ENCODE data around the gene CLASP2. TPM values are rescaled to one million over a fixed set of nuclear protein-coding genes. Genes with fewer than 3 reads are reported as not detected.
A peak's percentile ranks its signal among the peaks of the same experiment; 100 is the strongest.
"Not testable (repeated sequence)": the region's sequence is repeated elsewhere in the genome, so short reads cannot be mapped to it uniquely, and the experiment has no call there.

The CLASP2 gene
- polyA plus RNA-seq, 1 donor (not counting 4 experiments of a cell fraction or from before 2014, with no cell fraction given) = 49.5 TPM

DNA sequence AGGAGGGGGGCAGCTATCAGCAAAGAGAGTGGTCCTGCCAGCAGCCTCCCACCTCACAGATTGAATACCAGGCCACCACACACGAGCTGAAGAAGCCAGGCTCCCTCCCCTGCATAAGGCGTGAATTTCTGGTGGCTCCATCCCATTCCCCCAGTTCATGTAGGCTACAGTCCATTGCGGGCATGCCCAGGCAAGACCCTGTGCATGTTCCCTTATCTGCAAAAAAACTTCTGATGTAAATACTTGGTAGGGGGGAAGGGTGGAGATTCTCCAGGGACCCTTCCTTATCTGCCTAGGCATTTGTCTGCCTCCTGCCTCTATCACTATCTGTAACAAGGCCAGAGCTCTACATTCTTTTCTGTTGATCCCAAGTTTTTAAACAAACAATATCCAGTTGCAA, 250.3 kb downstream of the CLASP2 start:
- Histone ChIP-seq H3K4me1 (ENCODE audit: control insufficient read depth, extremely low read depth, insufficient read depth, low read length) (peaks cover 6% of the 10 kb centered on the region), H3K27me3 (ENCODE audit: control insufficient read depth, extremely low read depth, insufficient read depth, low read length) (no peaks in the 10 kb centered on the region), H3K9ac (ENCODE audit: control insufficient read depth, extremely low read depth, insufficient read depth, low read length) (no peak overlapping the region), H3K9me1 (ENCODE audit: control insufficient read depth, extremely low read depth, insufficient read depth, low read length) (no peaks in the 10 kb centered on the region), H3K79me2 (ENCODE audit: control insufficient read depth, insufficient read depth, low read length) (no peaks in the 10 kb centered on the region), H3K4me3 (ENCODE audit: control insufficient read depth in 2 of 3, extremely low read depth in 1 of 3, insufficient read depth in 2 of 3, low read depth in 1 of 3, low read length in 3 of 3) (no peak overlapping the region), H4K20me1 (ENCODE audit: control insufficient read depth, extremely low read depth, insufficient read depth, low read length) (no peaks in the 10 kb centered on the region), H3K36me3 (ENCODE audit: control insufficient read depth in 2 of 2, extremely low read depth in 1 of 2, insufficient read depth in 2 of 2, low read length in 2 of 2) (no peaks in the 10 kb centered on the region), H2AFZ (ENCODE audit: control insufficient read depth, low read length) (peak overlapping the region; percentile 69), H3K4me2 (ENCODE audit: control insufficient read depth, extremely low read depth, insufficient read depth, low read depth, low read length) (no peak overlapping the region), H3K27ac (ENCODE audit: control insufficient read depth, insufficient read depth, low read length) (peak overlapping the region; percentile 49), H3K9me3 (ENCODE audit: control insufficient read depth, low read depth, low read length) (peaks cover 6% of the 10 kb centered on the region)
- TF ChIP-seq, protein P1, sequence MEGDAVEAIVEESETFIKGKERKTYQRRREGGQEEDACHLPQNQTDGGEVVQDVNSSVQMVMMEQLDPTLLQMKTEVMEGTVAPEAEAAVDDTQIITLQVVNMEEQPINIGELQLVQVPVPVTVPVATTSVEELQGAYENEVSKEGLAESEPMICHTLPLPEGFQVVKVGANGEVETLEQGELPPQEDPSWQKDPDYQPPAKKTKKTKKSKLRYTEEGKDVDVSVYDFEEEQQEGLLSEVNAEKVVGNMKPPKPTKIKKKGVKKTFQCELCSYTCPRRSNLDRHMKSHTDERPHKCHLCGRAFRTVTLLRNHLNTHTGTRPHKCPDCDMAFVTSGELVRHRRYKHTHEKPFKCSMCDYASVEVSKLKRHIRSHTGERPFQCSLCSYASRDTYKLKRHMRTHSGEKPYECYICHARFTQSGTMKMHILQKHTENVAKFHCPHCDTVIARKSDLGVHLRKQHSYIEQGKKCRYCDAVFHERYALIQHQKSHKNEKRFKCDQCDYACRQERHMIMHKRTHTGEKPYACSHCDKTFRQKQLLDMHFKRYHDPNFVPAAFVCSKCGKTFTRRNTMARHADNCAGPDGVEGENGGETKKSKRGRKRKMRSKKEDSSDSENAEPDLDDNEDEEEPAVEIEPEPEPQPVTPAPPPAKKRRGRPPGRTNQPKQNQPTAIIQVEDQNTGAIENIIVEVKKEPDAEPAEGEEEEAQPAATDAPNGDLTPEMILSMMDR (optimal IDR thresholded peaks at IDR 0.05 in 1 of 3, IDR thresholded peaks at IDR 0.05 in 1 of 3, conservative IDR thresholded peaks at IDR 0.05 in 1 of 3; ENCODE audit: extremely low read depth in 1 of 3, insufficient read depth in 2 of 3, low read length in 3 of 3) = no peak
- TF ChIP-seq EZH2 (IDR thresholded peaks at IDR 0.05; ENCODE audit: low read length) = no peak
- dilution Hi-C loops (cut with MboI; ENCODE audit: extremely low pct_ligation_motif_present, low sequenced_read_pairs) = no loop called here
- FAIRE-seq (no peak), DNase-seq (ENCODE audit: low read depth, low spot score) (no peak)

DNA sequence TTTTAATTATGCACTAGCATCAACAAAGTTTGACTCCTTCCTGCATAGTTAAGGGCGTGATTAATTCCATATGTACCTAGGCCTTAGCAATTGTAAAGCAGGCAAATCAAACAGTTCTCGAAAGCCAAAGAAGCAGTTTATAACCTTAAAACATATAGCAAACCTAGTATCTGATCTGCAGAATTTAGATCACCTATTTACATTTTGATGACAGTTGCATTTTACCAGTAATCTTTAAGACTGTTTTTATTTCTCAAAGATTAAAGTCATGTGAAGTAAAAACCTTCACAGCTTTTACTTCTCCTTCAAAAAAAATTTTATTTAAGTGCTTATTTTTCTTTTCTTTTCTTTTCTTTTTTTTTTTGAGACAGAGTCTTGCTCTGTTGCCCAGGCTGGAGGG, 257.0 kb downstream of the CLASP2 start:
- H3K27ac ChIP-seq (ENCODE audit: control insufficient read depth, insufficient read depth, low read length) = no peak overlapping the region
- H3K4me2 ChIP-seq (ENCODE audit: control insufficient read depth, extremely low read depth, insufficient read depth, low read depth, low read length) = no peak overlapping the region
- no peaks in the 10 kb centered on the region for H3K9me1 ChIP-seq (ENCODE audit: control insufficient read depth, extremely low read depth, insufficient read depth, low read length)
- TF ChIP-seq, protein P1 (optimal IDR thresholded peaks at IDR 0.05 in 1 of 3, IDR thresholded peaks at IDR 0.05 in 1 of 3, conservative IDR thresholded peaks at IDR 0.05 in 1 of 3; ENCODE audit: extremely low read depth in 1 of 3, insufficient read depth in 2 of 3, low read length in 3 of 3) = no peak
- no peak for TF ChIP-seq EZH2 (IDR thresholded peaks at IDR 0.05; ENCODE audit: low read length)
- FAIRE-seq (no peak), DNase-seq (ENCODE audit: low read depth, low spot score) (no peak)
- no peak overlapping the region for H3K4me3 ChIP-seq (ENCODE audit: control insufficient read depth in 2 of 3, extremely low read depth in 1 of 3, insufficient read depth in 2 of 3, low read depth in 1 of 3, low read length in 3 of 3)
- H4K20me1 ChIP-seq (ENCODE audit: control insufficient read depth, extremely low read depth, insufficient read depth, low read length) = no peaks in the 10 kb centered on the region
- no peaks in the 10 kb centered on the region for H3K9me3 ChIP-seq (ENCODE audit: control insufficient read depth, low read depth, low read length)
- H3K9ac ChIP-seq (ENCODE audit: control insufficient read depth, extremely low read depth, insufficient read depth, low read length) = no peak overlapping the region
- H3K4me1 ChIP-seq (ENCODE audit: control insufficient read depth, extremely low read depth, insufficient read depth, low read length) = no peaks in the 10 kb centered on the region
- dilution Hi-C loops (cut with MboI; ENCODE audit: extremely low pct_ligation_motif_present, low sequenced_read_pairs) = no loop called here
- H3K79me2 ChIP-seq (ENCODE audit: control insufficient read depth, insufficient read depth, low read length) = no peaks in the 10 kb centered on the region
- no peak overlapping the region for H2AFZ ChIP-seq (ENCODE audit: control insufficient read depth, low read length)
- H3K27me3 ChIP-seq (ENCODE audit: control insufficient read depth, extremely low read depth, insufficient read depth, low read length) = no peaks in the 10 kb centered on the region
- H3K36me3 ChIP-seq (ENCODE audit: control insufficient read depth in 2 of 2, extremely low read depth in 1 of 2, insufficient read depth in 2 of 2, low read length in 2 of 2) = peaks cover 0 to 1% of the 10 kb centered on the region in 2 experiments

DNA sequence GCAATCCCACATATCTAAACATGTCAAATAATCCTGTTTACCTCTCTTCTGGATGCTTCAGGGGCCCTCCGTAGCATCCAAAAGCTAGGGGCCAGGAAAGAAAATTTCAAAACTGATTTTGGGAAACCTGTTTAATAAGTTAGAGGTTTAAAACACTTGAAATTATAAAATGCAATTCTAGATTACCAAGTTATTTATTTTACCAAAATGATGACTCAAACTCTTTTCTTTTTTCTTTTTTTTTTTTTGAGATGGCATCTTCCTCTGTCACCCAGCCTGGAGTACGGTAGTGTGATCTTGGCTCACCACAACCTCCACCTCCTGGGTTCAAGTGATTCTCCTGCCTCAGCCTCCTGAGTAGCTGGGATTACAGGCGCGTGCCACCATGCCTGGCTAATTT, 258.5 kb downstream of the CLASP2 start:
- H4K20me1 ChIP-seq (ENCODE audit: control insufficient read depth, extremely low read depth, insufficient read depth, low read length); dilution Hi-C loops (cut with MboI; ENCODE audit: extremely low pct_ligation_motif_present, low sequenced_read_pairs); H3K27ac ChIP-seq (ENCODE audit: control insufficient read depth, insufficient read depth, low read length); DNase-seq (ENCODE audit: low read depth, low spot score); H3K27me3 ChIP-seq (ENCODE audit: control insufficient read depth, extremely low read depth, insufficient read depth, low read length); FAIRE-seq; H3K9me1 ChIP-seq (ENCODE audit: control insufficient read depth, extremely low read depth, insufficient read depth, low read length); H2AFZ ChIP-seq (ENCODE audit: control insufficient read depth, low read length); H3K79me2 ChIP-seq (ENCODE audit: control insufficient read depth, insufficient read depth, low read length); H3K4me3 ChIP-seq (ENCODE audit: control insufficient read depth in 2 of 3, extremely low read depth in 1 of 3, insufficient read depth in 2 of 3, low read depth in 1 of 3, low read length in 3 of 3); H3K4me1 ChIP-seq (ENCODE audit: control insufficient read depth, extremely low read depth, insufficient read depth, low read length); H3K9ac ChIP-seq (ENCODE audit: control insufficient read depth, extremely low read depth, insufficient read depth, low read length); H3K4me2 ChIP-seq (ENCODE audit: control insufficient read depth, extremely low read depth, insufficient read depth, low read depth, low read length); H3K36me3 ChIP-seq (ENCODE audit: control insufficient read depth in 2 of 2, extremely low read depth in 1 of 2, insufficient read depth in 2 of 2, low read length in 2 of 2); H3K9me3 ChIP-seq (ENCODE audit: control insufficient read depth, low read depth, low read length): not testable (repeated sequence)

Data from keratinocyte (primary cell).